GM12864 (cell line): ENCODE results near the gene TYW1B.
"Not testable (repeated sequence)": the region's sequence is repeated elsewhere in the genome, so short reads cannot be mapped to it uniquely, and the experiment has no call there.

Source experiments
- DNase-seq: peaks from one replicate; pipeline ENCODE4 v3.0.0-alpha.2; 2011; ENCODE audit warnings: low read depth
- H3K4me3 ChIP-seq: 2 replicates; pipeline ENCODE4 v1.5.1; 2011; ENCODE audit warnings: mild to moderate bottlenecking, low read depth, low read length, control low read depth
- TF ChIP-seq, protein P1 (sequence below): IDR thresholded peaks from 2 replicates; pipeline ENCODE4 v1.5.1; 2011; ENCODE audit warnings: low read depth, mild to moderate bottlenecking, moderate library complexity, low read length, control low read depth, inconsistent platforms; ENCODE audit errors: missing control alignments

Gene TYW1B

DNA sequence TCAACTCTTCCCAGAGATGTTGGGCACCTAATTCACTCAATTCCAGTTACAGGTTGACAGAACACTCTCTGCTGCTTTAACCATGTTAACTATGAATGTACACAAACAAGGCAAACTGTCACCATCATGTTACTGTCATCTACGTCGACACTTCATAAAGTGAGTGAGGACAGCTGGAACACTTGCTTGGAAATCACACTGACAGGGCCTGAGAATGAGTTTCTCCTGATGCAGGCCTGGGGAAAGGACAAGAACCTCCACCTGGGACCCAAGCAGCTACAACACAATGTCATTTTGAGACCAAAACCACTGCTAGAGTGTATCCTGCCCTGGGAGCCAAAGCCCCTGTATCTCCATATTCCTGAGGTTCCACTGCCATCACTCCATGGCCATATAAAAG, 98.9 kb downstream of the TYW1B start:
- DNase-seq: not testable (repeated sequence)

DNA sequence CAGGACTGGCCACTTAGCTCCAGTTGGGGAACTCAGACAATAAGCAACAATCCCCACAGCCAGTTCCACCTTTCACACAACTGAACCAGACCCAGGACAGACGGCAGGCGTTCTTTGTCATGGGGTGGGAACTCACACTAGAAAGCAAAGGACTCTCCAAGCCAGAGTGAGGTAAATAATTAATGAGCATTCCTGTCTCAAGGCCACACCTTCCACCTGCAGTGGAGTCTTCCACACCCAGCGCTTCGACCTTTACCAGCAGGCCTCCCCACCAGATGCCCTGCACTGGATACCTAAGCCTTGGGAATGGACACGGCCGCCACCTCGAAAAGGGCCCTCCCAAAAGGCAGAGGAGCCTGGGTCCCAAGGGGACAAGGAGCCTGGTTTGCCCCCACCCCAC, 105.3 kb downstream of the TYW1B start:
- not testable (repeated sequence) for DNase-seq, H3K4me3 ChIP-seq

More for the DNA sequence above, 98.9 kb downstream of the TYW1B start:
- not testable (repeated sequence) for H3K4me3 ChIP-seq

DNA sequence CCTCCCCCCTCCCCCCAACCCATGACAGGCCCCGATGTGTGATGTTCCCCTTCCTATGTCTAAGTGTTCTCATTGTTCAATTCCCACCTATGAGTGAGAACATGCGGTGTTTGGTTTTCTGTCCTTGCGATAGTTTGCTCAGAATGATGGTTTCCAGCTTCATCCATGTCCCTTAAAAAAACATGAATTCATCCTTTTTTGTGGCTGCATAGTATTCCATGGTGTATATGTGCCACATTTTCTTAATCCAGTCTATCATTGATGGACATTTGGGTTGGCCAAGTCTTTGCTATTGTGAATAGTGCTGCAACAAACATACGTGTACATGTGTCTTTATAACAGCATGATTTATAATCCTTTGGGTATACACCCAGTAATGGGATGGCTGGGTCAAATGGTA, 107.1 kb downstream of the TYW1B start:
- not testable (repeated sequence) for H3K4me3 ChIP-seq

DNA sequence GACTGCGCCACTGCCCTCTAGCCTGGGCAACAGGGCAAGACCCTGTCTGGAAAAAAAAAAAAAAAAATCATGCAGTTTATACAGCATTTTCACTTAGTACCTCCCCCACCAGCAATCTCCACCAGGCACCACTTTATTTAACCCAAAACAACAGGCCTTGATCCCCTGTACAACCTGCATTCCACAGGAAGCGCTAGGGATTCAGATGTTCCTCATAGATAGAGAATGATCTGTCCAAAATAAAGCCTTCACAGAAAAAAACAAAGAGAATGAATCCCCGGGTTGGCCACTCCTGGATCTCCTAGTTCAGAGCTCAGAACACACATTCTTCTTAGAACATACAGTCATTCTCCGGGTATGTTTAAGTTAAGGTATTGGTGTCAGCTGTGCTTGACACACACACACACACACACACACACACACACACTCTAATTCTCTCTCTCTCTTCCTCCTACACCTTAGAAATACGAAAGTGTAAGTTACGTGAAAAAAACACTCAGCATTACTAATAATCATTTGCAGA, 110.7 kb downstream of the TYW1B start:
- not testable (repeated sequence) for H3K4me3 ChIP-seq, DNase-seq

More for the DNA sequence above, 107.1 kb downstream of the TYW1B start:
- DNase-seq: not testable (repeated sequence)

DNA sequence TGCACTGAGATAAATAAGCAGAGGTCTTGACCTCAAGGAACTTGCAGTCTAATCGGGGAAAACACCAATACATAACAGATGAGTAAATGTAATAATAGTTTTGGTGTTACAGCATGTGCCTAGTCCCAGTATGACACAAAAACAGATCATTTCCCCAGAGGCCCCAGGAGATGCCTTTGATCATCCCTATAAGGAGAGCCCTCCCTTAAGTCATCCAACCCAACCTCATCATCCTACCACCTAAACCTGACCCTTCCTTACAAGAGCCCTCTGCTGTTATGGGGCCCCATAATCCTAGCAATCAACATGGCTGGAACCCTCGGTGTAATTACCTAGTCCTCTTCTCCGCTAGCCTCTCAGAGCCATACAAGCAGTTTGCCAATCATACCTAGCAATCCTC, 116.1 kb downstream of the TYW1B start:
- DNase-seq: not testable (repeated sequence)

DNA sequence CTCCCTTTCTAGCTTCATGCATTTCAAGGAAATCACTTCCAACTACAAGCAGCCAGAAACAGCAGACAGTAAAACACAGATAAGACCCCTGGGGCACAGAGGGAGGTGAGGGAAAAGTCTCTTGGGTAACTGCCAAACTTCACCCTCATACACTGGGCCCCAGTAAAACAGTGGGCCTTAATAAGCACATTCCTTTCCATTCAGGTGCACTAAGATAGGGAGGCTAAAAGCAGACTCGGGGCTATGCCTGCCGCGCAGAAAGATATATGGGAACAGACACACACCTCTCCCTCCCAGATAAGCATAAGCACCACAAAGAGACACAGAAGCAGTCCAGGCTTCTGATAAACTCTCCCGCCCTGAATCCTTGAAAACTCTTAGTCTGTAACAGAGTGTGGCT, 117.0 kb downstream of the TYW1B start:
- TF ChIP-seq, protein P1, sequence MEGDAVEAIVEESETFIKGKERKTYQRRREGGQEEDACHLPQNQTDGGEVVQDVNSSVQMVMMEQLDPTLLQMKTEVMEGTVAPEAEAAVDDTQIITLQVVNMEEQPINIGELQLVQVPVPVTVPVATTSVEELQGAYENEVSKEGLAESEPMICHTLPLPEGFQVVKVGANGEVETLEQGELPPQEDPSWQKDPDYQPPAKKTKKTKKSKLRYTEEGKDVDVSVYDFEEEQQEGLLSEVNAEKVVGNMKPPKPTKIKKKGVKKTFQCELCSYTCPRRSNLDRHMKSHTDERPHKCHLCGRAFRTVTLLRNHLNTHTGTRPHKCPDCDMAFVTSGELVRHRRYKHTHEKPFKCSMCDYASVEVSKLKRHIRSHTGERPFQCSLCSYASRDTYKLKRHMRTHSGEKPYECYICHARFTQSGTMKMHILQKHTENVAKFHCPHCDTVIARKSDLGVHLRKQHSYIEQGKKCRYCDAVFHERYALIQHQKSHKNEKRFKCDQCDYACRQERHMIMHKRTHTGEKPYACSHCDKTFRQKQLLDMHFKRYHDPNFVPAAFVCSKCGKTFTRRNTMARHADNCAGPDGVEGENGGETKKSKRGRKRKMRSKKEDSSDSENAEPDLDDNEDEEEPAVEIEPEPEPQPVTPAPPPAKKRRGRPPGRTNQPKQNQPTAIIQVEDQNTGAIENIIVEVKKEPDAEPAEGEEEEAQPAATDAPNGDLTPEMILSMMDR: no peak
- no peak for DNase-seq
- no peak overlapping the region for H3K4me3 ChIP-seq

More for the DNA sequence above, 116.1 kb downstream of the TYW1B start:
- not testable (repeated sequence) for H3K4me3 ChIP-seq

DNA sequence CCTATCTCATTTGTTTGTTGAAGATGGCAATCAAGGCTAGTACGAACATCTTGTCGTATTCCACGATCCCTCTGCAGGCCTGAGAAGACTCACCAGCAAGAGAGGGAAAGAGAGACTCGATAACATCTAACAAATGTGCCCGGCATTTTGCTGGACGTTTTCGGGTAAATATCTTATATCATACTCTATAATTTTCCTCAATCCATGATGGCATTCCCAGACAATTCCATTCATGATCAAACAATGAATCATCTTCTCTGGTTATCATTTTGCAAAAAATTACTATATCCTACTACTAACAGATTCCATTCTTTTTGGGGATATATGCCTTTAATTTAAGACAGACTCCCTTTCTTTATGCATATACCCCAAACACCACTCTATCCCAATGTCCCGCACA, 118.1 kb downstream of the TYW1B start:
- DNase-seq: no peak
- TF ChIP-seq, protein P1: no peak

DNA sequence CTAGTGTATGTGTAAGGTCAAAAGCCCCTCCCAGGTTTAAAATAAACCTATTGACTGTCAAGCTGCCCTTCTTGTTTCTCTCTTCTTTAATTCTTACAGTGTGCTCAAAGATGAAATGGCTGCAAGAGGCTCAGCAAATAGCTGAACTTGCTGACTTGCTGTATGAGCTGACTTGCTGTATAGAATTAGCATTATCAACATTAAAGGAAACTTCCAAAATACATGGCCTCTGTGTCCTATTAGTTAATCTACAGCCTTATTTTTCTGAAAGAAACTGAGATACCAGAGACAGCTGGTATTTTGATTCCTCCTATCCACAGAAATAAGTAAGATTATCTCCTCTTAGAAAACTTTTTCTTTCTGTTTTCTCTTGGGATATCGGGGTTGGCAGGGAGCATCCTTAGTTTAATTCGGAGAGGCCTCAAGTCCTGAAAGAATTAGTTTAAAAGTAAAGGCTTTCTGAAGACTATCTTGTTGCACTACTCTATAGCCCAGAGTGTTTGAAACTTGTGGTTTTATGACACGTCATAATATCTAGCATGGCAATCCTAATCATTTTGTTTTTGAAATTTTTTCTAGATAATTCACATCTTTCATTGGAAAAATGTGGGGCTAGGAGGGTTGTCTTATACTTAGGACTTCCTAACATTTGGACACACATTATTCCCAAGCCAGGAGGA, 119.5 kb downstream of the TYW1B start:
- not testable (repeated sequence) for DNase-seq, H3K4me3 ChIP-seq

More for the DNA sequence above, 118.1 kb downstream of the TYW1B start:
- no peak overlapping the region for H3K4me3 ChIP-seq

DNA sequence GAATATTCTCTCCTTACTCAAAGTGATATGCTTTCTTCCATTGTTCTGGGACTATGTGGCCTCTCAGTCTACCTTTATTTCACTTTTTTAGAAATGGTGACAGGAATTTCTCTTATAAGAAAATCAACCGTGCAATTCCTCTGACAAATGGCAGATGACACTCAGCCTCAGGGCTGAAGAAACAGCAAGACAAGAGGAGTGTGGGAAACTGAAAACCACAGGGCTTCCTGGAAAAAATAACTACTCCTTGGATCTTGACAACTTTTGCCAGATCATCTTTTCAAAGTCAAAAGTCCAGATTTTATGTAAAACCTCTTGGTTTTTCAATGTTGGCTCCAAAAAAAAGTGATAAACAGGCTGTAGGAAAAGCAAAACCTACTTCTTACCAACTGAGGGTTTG, 121.5 kb downstream of the TYW1B start:
- TF ChIP-seq, protein P1: no peak
- DNase-seq: no peak

DNA sequence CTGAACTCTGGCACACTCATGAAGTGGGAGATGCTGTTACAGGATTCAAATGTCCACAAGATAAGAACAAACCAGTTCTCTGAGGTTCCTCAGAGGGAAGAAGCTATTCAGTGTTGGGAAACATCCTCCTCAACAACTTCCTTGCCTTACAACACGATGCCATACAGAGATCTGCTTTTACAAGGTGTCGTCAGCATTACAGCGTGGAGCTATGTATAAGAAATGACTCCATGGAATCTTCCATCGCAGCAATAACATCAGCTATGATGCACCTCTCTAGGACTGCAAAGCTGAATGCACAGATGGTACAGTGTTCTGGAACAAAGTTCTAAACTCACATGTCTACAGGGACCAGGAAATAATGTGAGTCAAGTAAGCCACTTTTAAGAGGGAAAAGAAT, 122.3 kb downstream of the TYW1B start:
- DNase-seq, H3K4me3 ChIP-seq: not testable (repeated sequence)

More for the DNA sequence above, 121.5 kb downstream of the TYW1B start:
- no peak overlapping the region for H3K4me3 ChIP-seq

DNA sequence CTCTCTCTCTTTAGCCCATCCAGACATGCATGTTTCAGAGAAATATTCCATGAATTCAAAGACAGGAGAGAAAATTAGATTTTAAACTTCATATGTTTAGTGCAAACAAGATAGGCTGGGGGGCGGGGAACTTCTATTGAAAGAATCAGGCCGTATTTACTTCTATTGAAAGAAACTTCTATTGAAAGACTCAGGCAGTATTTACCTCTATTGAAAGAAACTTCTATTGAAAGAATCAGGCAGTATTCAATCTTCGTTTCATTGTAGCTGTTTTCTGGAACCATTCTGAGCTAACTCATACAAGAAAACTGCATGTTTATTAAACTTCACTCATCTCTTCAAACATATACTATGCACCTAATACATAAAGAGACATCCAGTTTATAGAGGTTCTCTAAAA, 123.1 kb downstream of the TYW1B start:
- TF ChIP-seq, protein P1: no peak
- no peak overlapping the region for H3K4me3 ChIP-seq
- no peak for DNase-seq

DNA sequence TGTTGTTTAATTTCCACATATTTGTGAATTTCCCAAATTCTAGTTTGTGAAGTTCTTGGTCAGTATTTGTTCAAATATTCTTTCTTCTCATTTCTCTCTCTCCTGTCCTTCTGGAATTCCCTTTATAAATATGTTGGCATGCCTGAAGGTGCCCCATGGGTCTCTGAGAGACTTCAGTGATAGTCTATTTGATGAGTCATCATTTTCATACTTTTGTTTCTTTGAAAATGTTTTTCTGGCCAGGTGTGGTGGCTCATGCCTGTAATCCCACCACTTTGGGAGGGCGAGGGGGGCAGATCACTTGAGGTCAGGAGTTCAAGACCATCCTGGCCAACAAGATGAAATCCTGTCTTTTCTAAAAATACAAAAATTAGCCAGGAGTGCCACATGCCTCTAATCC, 127.5 kb downstream of the TYW1B start:
- not testable (repeated sequence) for DNase-seq, H3K4me3 ChIP-seq

DNA sequence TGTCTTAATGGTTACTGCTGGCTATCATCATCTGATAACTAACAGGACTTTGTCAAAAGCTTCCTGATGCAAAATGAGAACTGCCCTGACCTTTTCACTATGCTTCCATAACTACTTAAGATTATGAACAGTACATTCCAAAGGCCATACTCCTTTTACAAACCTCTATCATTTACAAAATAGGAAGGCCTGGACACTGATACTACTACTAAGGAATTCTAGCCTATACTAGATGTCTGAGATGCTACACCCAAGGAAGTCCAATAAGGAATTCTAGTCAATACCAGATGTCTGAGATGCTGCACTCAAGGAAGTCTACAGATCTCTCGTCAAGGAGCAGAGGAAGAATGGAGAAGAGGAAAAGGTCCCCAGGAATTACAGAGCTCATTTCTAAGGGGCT, 130.9 kb downstream of the TYW1B start:
- not testable (repeated sequence) for H3K4me3 ChIP-seq, DNase-seq

DNA sequence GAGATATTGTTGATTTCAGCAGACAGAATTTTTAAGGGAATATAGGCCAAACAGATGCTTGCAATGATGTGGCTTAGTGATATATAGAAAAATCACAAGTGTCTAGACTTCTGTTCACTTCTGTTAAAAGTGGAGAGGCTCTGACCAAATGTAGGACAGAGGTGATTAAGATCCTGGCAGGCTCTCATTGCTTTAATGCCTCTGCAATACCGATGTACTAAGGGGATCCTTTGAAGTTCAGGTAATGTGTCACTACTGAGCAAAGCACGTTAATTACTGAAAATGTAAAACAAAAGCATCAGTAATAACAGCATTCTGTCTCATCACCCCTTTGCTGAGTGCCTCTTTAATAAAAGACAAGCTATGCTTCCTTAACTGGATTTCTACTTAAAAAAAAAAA, 131.4 kb downstream of the TYW1B start:
- not testable (repeated sequence) for H3K4me3 ChIP-seq, DNase-seq

DNA sequence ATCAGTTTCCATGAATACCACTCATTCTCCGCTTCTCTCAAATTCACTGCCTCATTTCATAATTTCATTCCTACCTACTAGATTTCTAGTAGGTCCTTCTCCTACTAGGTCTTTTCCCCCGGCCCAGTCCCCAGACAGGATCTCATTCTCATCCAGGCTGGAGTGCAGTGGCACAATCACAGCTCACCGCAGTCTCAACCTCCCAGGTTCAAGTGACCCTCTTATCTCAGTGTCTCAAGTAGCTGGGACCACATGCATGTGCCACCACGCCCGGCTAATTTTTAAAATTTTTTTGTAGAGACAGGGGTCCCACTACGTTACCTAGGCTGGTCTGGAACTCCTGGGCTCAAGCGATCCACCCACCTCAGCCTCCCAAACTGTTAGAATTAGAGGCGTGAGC, 132.5 kb downstream of the TYW1B start:
- not testable (repeated sequence) for DNase-seq, H3K4me3 ChIP-seq
